Neural crest cell (in vitro differentiated cells): ENCODE results near the gene HYAL1. TPM values are rescaled to one million over a fixed set of nuclear protein-coding genes. Genes with fewer than 3 reads are reported as not detected.

Source experiments
- DNase-seq: peaks from one replicate; pipeline ENCODE4 v3.0.0; 2021; ENCODE audit warnings: low read depth, mixed read lengths, low spot score
- H3K27ac Mint-ChIP-seq: one replicate; pipeline ENCODE4 v1.8.0; 2021; ENCODE audit warnings: mild to moderate bottlenecking, mixed read lengths; ENCODE audit not compliant: unreplicated experiment
- H3K27me3 Mint-ChIP-seq: 2 replicates; pipeline ENCODE4 v1.8.0; 2021; ENCODE audit warnings: low read depth, mild to moderate bottlenecking, mixed read lengths
- H3K36me3 Mint-ChIP-seq: 2 replicates; pipeline ENCODE4 v1.8.0; 2021; ENCODE audit warnings: low read depth, mild to moderate bottlenecking, mixed read lengths
- H3K4me1 Mint-ChIP-seq: 2 replicates; pipeline ENCODE4 v1.8.0; 2021; ENCODE audit warnings: mixed read lengths
- H3K4me3 Mint-ChIP-seq: one replicate; pipeline ENCODE4 v1.8.0; 2021; ENCODE audit warnings: mild to moderate bottlenecking, mixed read lengths
- H3K9me3 Mint-ChIP-seq: 2 replicates; pipeline ENCODE4 v1.8.0; 2021; ENCODE audit warnings: mixed read lengths
- CTCF ChIP-seq: fragments of 200-600 bp; sonication (generic); conservative IDR thresholded peaks from 2 replicates; pipeline ENCODE4 v1.5.0; 2021; ENCODE audit warnings: antibody characterized with exemption, mild to moderate bottlenecking
- total RNA-seq: library from RNA; stranded (reverse); gene quantifications from 2 replicates; pipeline ENCODE4 v1.2.1, GENCODE V29; 2021

The HYAL1 gene
- total RNA-seq, 1 donor from 2014 or later, result 2.5 TPM

GRCh38 chr3:50337175-50337861 is 33.9 kb upstream of the HYAL1 start:
- peaks cover 40% of the 10 kb centered on the region for H3K4me1 Mint-ChIP-seq
- H3K4me3 Mint-ChIP-seq, result peak overlapping the region; percentile 96
- no peaks in the 10 kb centered on the region for H3K36me3 Mint-ChIP-seq
- H3K9me3 Mint-ChIP-seq, result no peaks in the 10 kb centered on the region
- peak overlapping the region; percentile 99 for H3K27ac Mint-ChIP-seq
- peak; percentile 97 for DNase-seq
- no peak for TF ChIP-seq CTCF
- peaks cover 38% of the 10 kb centered on the region for H3K27me3 Mint-ChIP-seq

- H3K4me1 Mint-ChIP-seq, result peaks cover 40% of the 10 kb centered on the region
- DNase-seq, result no peak
- no peaks in the 10 kb centered on the region for H3K36me3 Mint-ChIP-seq
- no peak for TF ChIP-seq CTCF
- peaks cover 31% of the 10 kb centered on the region for H3K27me3 Mint-ChIP-seq
- H3K9me3 Mint-ChIP-seq, result no peaks in the 10 kb centered on the region
- H3K27ac Mint-ChIP-seq, result peak overlapping the region; percentile 99
- H3K4me3 Mint-ChIP-seq, result peak overlapping the region; percentile 96
These were observed 33.2 kb upstream of the HYAL1 start for GRCh38 chr3:50336452-50337174.

- H3K36me3 Mint-ChIP-seq, result no peaks in the 10 kb centered on the region
- no peak for DNase-seq
- peaks cover 13% of the 10 kb centered on the region for H3K27me3 Mint-ChIP-seq
- peaks cover 38% of the 10 kb centered on the region for H3K4me1 Mint-ChIP-seq
- no peak for TF ChIP-seq CTCF
- H3K4me3 Mint-ChIP-seq, result peak overlapping the region; percentile 70
- H3K27ac Mint-ChIP-seq, result peak overlapping the region; percentile 57
- no peaks in the 10 kb centered on the region for H3K9me3 Mint-ChIP-seq
These were observed 31.1 kb upstream of the HYAL1 start for GRCh38 chr3:50334339-50335075.

GRCh38 chr3:50333744-50334328 is 30.5 kb upstream of the HYAL1 start:
- H3K27me3 Mint-ChIP-seq, result peaks cover 8% of the 10 kb centered on the region
- H3K27ac Mint-ChIP-seq, result no peak overlapping the region
- no peak for DNase-seq
- TF ChIP-seq CTCF, result no peak
- no peaks in the 10 kb centered on the region for H3K9me3 Mint-ChIP-seq
- H3K36me3 Mint-ChIP-seq, result no peaks in the 10 kb centered on the region
- peak overlapping the region; percentile 70 for H3K4me3 Mint-ChIP-seq
- peaks cover 35% of the 10 kb centered on the region for H3K4me1 Mint-ChIP-seq

- no peak for TF ChIP-seq CTCF
- no peak for DNase-seq
- Mint-ChIP-seq H3K4me1 (peaks cover 30% of the 10 kb centered on the region), H3K27me3 (no peaks in the 10 kb centered on the region), H3K9me3 (no peaks in the 10 kb centered on the region), H3K4me3 (peak overlapping the region; percentile 59), H3K36me3 (peaks cover 5% of the 10 kb centered on the region), H3K27ac (no peak overlapping the region)
These were observed 28.1 kb upstream of the HYAL1 start for GRCh38 chr3:50331364-50331907.
